Neural cell (in vitro differentiated cells): ENCODE data around the gene REST.

Source experiments
- EP300 ChIP-seq: fragments of 450-650 bp; conservative IDR thresholded peaks from 2 replicates; pipeline ENCODE4 v1.6.1; 2014; ENCODE audit warnings: antibody characterized with exemption, mild to moderate bottlenecking, moderate library complexity; ENCODE audit not compliant: poor library complexity, severe bottlenecking
- EZH2 ChIP-seq: fragments of 200-600, 300-800 bp; shearing (Covaris generic), sonication (generic); IDR thresholded peaks from 2 replicates; pipeline ENCODE4 v1.6.1; 2014; ENCODE audit warnings: antibody characterized with exemption, low read length, borderline replicate concordance, mild to moderate bottlenecking; ENCODE audit not compliant: insufficient read depth, poor library complexity, severe bottlenecking
- MXI1 ChIP-seq: fragments of 450-650 bp; conservative IDR thresholded peaks from 2 replicates; pipeline ENCODE4 v1.6.1; 2014; ENCODE audit warnings: antibody characterized with exemption, mild to moderate bottlenecking; ENCODE audit not compliant: poor library complexity, severe bottlenecking
- POLR2AphosphoS5 ChIP-seq: IDR thresholded peaks from 2 replicates; pipeline ENCODE4 v1.6.1; 2012
- RAD21 ChIP-seq: fragments of 450-650 bp; conservative IDR thresholded peaks from 2 replicates; pipeline ENCODE4 v1.6.1; 2014; ENCODE audit warnings: antibody characterized with exemption, mild to moderate bottlenecking, moderate library complexity
- SMC3 ChIP-seq: fragments of 450-650 bp; conservative IDR thresholded peaks from 2 replicates; pipeline ENCODE4 v1.6.1; 2014; ENCODE audit warnings: antibody characterized with exemption, mild to moderate bottlenecking, moderate library complexity; ENCODE audit not compliant: poor library complexity
- TF ChIP-seq, protein P1 (sequence below): fragments of 450-650 bp; IDR thresholded peaks from 2 replicates; pipeline ENCODE4 v1.5.1; 2014; ENCODE audit warnings: antibody characterized with exemption, mild to moderate bottlenecking, moderate library complexity; ENCODE audit not compliant: poor library complexity, severe bottlenecking
- TF ChIP-seq, protein P2 (sequence below): IDR thresholded peaks from 2 replicates; pipeline ENCODE4 v1.6.1; 2012; ENCODE audit warnings: borderline replicate concordance

DNA sequence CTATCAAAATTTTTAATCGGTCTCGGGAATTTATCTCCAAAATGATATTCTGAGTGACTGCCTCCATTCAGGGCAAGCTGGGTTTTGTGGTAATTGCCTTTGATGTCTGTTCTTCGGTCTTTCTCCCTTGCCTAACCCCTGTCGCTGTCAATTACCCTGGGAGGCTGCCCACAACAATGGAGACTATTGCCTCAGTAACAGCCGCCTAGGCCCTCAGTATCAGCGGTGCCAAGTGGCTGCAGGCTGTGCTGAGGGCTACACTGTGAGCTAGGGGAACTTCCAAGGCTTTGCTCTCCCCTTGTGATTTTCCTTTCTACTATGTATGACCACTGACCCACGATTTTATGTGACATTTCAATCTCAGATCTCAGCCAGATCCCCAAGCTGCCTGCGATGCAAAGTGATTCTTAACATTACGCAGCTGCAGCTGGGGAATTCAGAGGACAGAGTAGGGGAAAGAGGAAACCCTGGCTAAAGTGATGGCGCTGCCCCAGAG, 36.3 kb upstream of the REST start:
- TF ChIP-seq, protein P1, sequence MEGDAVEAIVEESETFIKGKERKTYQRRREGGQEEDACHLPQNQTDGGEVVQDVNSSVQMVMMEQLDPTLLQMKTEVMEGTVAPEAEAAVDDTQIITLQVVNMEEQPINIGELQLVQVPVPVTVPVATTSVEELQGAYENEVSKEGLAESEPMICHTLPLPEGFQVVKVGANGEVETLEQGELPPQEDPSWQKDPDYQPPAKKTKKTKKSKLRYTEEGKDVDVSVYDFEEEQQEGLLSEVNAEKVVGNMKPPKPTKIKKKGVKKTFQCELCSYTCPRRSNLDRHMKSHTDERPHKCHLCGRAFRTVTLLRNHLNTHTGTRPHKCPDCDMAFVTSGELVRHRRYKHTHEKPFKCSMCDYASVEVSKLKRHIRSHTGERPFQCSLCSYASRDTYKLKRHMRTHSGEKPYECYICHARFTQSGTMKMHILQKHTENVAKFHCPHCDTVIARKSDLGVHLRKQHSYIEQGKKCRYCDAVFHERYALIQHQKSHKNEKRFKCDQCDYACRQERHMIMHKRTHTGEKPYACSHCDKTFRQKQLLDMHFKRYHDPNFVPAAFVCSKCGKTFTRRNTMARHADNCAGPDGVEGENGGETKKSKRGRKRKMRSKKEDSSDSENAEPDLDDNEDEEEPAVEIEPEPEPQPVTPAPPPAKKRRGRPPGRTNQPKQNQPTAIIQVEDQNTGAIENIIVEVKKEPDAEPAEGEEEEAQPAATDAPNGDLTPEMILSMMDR: no peak
- TF ChIP-seq MXI1 (no peak), RAD21 (no peak), POLR2AphosphoS5 (no peak), EZH2 (no peak), EP300 (no peak), SMC3 (no peak)
- TF ChIP-seq, protein P2, sequence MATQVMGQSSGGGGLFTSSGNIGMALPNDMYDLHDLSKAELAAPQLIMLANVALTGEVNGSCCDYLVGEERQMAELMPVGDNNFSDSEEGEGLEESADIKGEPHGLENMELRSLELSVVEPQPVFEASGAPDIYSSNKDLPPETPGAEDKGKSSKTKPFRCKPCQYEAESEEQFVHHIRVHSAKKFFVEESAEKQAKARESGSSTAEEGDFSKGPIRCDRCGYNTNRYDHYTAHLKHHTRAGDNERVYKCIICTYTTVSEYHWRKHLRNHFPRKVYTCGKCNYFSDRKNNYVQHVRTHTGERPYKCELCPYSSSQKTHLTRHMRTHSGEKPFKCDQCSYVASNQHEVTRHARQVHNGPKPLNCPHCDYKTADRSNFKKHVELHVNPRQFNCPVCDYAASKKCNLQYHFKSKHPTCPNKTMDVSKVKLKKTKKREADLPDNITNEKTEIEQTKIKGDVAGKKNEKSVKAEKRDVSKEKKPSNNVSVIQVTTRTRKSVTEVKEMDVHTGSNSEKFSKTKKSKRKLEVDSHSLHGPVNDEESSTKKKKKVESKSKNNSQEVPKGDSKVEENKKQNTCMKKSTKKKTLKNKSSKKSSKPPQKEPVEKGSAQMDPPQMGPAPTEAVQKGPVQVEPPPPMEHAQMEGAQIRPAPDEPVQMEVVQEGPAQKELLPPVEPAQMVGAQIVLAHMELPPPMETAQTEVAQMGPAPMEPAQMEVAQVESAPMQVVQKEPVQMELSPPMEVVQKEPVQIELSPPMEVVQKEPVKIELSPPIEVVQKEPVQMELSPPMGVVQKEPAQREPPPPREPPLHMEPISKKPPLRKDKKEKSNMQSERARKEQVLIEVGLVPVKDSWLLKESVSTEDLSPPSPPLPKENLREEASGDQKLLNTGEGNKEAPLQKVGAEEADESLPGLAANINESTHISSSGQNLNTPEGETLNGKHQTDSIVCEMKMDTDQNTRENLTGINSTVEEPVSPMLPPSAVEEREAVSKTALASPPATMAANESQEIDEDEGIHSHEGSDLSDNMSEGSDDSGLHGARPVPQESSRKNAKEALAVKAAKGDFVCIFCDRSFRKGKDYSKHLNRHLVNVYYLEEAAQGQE: no peak
